Prostate gland (tissue), 2 donors: ENCODE data around the gene RTN4R. TPM values are rescaled to one million over a fixed set of nuclear protein-coding genes. Genes with fewer than 3 reads are reported as not detected.

ENCODE experiments used
- DNase-seq: peaks from one replicate; pipeline ENCODE4 v3.0.0-alpha.2; 2019; ENCODE audit warnings: low spot score
- H3K27ac ChIP-seq, 2 donors: fragments of 200-600 bp; sonication (generic); 2 replicates each; pipeline ENCODE4 v1.5.1; 2017 to 2019
- H3K27me3 ChIP-seq: fragments of 200-600 bp; sonication (generic); replicated peaks from 2 replicates; pipeline ENCODE4 v1.5.1; 2019; ENCODE audit not compliant: insufficient read depth
- H3K36me3 ChIP-seq, 2 donors: fragments of 200-600 bp; sonication (generic); 1 replicate in 1 of 2; 2 replicates in 1 of 2; pipeline versions ENCODE4 v1.5.1 to v1.8.1; 2017 to 2019
- H3K4me1 ChIP-seq: fragments of 200-600 bp; sonication (generic); replicated peaks from 2 replicates; pipeline ENCODE4 v1.5.1; 2019
- H3K4me3 ChIP-seq, 2 donors: fragments of 200-600 bp; sonication (generic); 2 replicates each; pipeline ENCODE4 v1.5.1; 2017 to 2019
- H3K9me3 ChIP-seq: fragments of 200-600 bp; sonication (generic); 2 replicates; pipeline ENCODE4 v1.5.1; 2017
- POLR2A ChIP-seq: fragments of 450-650 bp; IDR thresholded peaks from one replicate; pipeline ENCODE4 v1.6.1; 2016; ENCODE audit warnings: antibody characterized with exemption, mild to moderate bottlenecking
- POLR2AphosphoS5 ChIP-seq: sonication (generic); formaldehyde crosslinking; IDR thresholded peaks from one replicate; pipeline ENCODE4 v1.6.1; 2017; ENCODE audit warnings: antibody characterized with exemption
- whole genome bisulfite sequencing: methylation state at CpG from one replicate; pipeline ENCODE4 v1.1.5; 2018; 5-methylcytosine and 5-hydroxymethylcytosine counted together
- intact Hi-C: fragments of 100-400 bp; cut with DNase I; formaldehyde crosslinking; loops from one replicate; pipeline ENCODE4 v1.14.2; 2022
- microRNA counts, 2 donors: library from miRNA; unstranded; fragments of <30 nt; microRNA quantifications; one replicate each; lab custom pipeline; 2016 to 2017
- microRNA-seq: library from miRNA; unstranded; fragments of <30 nt; microRNA quantifications from one replicate; pipeline ENCODE4, GENCODE V29; 2016
- small RNA-seq, 2 donors: library from RNA; depleted of rRNA; stranded (forward); fragments of <200 nt; gene quantifications; one replicate each; pipeline ENCODE3, GENCODE V24; 2016
- total RNA-seq, 2 donors: library from RNA; depleted of rRNA; stranded (reverse); fragments of >200 nt; gene quantifications; one replicate each; pipeline ENCODE4 v1.1.0, GENCODE V29; 2016
- TF ChIP-seq, protein P1 (sequence below), 4 experiments: fragments of 200-600 bp in 2 of 4; fragments of 450-650 bp in 2 of 4; sonication (generic) in 2 of 4; IDR thresholded peaks; 1 replicate in 3 of 4; 2 replicates in 1 of 4; pipeline ENCODE4 v1.5.1; 2016 to 2019; ENCODE audit warnings: antibody characterized with exemption in 4 of 4, mild to moderate bottlenecking in 2 of 4, moderate library complexity in 2 of 4

RTN4R gene
- total RNA-seq, 2 donors from 2014 or later, result 4.4 to 6.0 TPM

DNA sequence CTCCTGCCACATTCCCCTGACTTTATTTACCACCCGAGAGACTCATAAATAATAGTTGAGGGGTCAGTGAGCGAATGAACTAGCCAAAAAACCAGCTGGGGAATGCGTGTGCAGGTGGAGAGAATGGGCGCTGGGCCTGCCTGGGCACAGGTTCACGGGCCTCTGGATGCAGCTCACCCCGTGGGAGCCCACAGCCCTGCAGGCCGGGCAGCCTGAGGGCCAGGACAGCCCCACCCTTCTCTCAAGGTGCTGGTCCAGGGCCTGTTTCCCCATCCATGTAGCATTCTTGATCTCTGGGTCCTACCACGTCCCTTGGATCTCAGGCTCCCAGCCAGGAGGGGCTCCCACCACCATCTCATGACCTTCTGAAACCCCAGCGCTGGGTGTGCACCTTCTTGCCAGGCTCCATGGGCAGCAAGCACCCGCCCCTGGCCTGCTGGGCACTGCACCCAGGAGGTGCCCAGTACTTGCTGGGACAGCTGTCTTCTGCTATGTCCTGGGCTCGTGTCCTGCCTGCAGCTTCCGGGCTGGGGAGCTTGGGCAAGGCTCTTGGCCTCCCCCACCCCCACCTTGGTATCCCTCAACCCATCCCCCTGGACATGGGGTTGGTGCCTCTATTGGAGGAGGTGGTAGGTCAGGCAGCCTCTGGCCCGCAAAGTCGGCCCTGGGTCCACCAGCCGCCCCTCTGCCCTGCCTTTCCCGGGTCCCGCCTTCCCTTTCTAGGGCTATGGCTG is 74.2 kb downstream of the RTN4R start:
- no peak for DNase-seq
- Histone ChIP-seq H3K36me3 (no peaks in the 10 kb centered on the region), H3K27me3 (no peaks in the 10 kb centered on the region), H3K9me3 (no peaks in the 10 kb centered on the region), H3K4me3 (no peak overlapping the region), H3K27ac (no peak overlapping the region), H3K4me1 (peaks cover 5% of the 10 kb centered on the region)
- 68% methylated on average over 14 of the region's 17 CpGs for WGBS
- intact Hi-C loops, result no loop called here
- TF ChIP-seq, protein P1, sequence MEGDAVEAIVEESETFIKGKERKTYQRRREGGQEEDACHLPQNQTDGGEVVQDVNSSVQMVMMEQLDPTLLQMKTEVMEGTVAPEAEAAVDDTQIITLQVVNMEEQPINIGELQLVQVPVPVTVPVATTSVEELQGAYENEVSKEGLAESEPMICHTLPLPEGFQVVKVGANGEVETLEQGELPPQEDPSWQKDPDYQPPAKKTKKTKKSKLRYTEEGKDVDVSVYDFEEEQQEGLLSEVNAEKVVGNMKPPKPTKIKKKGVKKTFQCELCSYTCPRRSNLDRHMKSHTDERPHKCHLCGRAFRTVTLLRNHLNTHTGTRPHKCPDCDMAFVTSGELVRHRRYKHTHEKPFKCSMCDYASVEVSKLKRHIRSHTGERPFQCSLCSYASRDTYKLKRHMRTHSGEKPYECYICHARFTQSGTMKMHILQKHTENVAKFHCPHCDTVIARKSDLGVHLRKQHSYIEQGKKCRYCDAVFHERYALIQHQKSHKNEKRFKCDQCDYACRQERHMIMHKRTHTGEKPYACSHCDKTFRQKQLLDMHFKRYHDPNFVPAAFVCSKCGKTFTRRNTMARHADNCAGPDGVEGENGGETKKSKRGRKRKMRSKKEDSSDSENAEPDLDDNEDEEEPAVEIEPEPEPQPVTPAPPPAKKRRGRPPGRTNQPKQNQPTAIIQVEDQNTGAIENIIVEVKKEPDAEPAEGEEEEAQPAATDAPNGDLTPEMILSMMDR (IDR thresholded peaks at IDR 0.05), result no peak
- TF ChIP-seq POLR2AphosphoS5 (no peak), POLR2A (no peak)

DNA sequence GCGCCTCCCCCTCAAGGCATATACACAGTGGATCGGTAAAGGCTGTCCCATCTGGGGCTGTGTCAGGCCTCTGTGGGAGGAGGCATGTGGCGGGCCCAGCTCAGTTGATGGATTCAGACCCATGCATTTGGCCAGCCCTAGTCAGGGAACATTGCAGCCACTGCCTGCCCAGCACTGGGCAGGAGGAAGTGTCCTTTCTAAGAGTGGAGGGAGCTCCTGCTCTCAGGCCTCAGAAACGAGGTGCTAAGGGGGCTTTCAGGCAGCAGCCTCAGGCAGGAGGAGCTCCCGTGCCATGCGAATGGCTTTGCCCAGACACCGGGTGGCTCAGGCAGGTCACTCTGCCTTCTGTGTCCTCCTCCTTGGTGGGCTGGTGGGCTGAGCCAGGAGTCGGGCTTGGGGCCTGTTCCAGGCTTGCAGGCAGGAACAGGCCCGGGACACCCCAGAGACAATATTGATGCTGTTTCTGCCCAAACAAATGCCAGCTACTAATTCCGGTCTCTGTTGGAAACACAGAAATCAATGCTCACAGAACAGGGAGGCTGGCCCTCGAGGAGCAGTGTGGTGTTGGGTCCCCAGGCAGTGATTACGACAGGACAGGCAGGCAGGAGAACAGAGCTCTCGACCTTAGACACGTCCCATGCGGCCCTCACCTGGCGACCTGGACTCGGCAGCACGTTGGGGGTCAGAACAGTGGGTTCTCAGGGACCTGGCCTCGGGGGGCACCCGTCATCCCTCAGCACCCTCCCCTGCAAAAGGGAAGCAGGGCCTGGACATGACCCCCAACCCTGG is 75.0 kb downstream of the RTN4R start:
- no peaks in the 10 kb centered on the region for H3K36me3 ChIP-seq
- H3K27ac ChIP-seq, result no peak overlapping the region
- no peak overlapping the region for H3K4me3 ChIP-seq
- no peaks in the 10 kb centered on the region for H3K9me3 ChIP-seq
- TF ChIP-seq, protein P1 (IDR thresholded peaks at IDR 0.05), result no peak
- TF ChIP-seq POLR2AphosphoS5, result no peak
- TF ChIP-seq POLR2A, result no peak
- 60% methylated on average over 20 of the region's 20 CpGs for WGBS
- intact Hi-C loops, result no loop called here
- no peak for DNase-seq
- no peaks in the 10 kb centered on the region for H3K27me3 ChIP-seq
- H3K4me1 ChIP-seq, result no peaks in the 10 kb centered on the region

DNA sequence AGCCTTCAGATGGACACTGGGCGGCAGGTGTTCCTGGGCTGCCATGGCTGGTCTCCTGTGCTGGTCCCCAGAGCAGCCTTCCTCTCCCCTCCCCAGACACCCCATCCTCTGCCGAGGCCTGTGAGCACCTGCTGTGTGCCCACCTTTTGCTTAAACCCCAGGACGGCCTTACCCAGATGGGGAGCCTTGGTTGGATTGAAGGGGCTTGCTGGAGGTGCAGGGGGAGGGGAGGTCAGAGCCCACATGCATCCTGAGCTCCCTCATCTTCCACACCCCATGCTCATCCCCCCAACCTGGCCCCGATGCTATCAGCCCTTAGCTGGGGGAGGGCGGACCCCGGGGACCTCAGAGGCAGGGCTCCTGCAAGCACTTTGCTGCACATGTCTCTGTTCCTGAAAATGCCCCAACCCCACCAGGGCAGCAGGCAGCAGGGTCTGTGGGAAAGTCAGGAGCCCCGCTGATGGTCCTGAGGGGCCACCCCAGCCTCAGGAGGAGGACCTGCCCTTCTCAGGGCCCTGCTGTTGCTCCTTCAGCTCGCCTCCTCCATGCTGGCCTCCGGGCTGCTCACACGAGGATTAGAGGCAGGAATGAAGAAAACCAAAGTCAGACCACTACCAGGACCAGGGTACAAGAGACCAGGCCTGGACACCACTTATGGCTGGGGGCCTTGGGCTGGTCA is 75.7 kb downstream of the RTN4R start:
- TF ChIP-seq, protein P1 (IDR thresholded peaks at IDR 0.05), result no peak
- TF ChIP-seq POLR2A, result no peak
- TF ChIP-seq POLR2AphosphoS5, result no peak
- intact Hi-C loops, result no loop called here
- DNase-seq, result no peak
- Histone ChIP-seq H3K9me3 (no peaks in the 10 kb centered on the region), H3K36me3 (no peaks in the 10 kb centered on the region), H3K4me1 (no peaks in the 10 kb centered on the region), H3K27ac (no peak overlapping the region), H3K27me3 (no peaks in the 10 kb centered on the region), H3K4me3 (no peak overlapping the region)
- 91% methylated on average over 10 of the region's 10 CpGs for WGBS

GRCh38 chr22:20191803-20192202 is 76.3 kb downstream of the RTN4R start:
- no peaks in the 10 kb centered on the region for H3K9me3 ChIP-seq
- no peak overlapping the region for H3K27ac ChIP-seq
- TF ChIP-seq POLR2A, result no peak
- no peak for TF ChIP-seq POLR2AphosphoS5
- TF ChIP-seq, protein P1 (IDR thresholded peaks at IDR 0.05), result no peak
- no peak overlapping the region for H3K4me3 ChIP-seq
- no peaks in the 10 kb centered on the region for H3K4me1 ChIP-seq
- 84% methylated on average over 8 of the region's 8 CpGs for WGBS
- no peaks in the 10 kb centered on the region for H3K36me3 ChIP-seq
- intact Hi-C loops, result no loop called here
- no peaks in the 10 kb centered on the region for H3K27me3 ChIP-seq
- no peak for DNase-seq

MicroRNAs encoded within 50 kb of the gene (microRNA counts, 767-probe panel; counts per million panel counts)
- 431 to 1,408 counts per million in 2 donors for microRNA hsa-miR-1286 (lab: Ali Mortazavi, UCI)

Small RNAs within 50 kb of the gene (microRNA-seq; reads per million reads assigned to microRNA genes)
- not detected for gene MIR1286

Small RNAs within 50 kb of the gene (small RNA-seq; reads per million reads assigned to genes)
- gene MIR1286, result 0 reads per million in 2 donors

Other genes with a start within 250 kb of the RTN4R start
- gene TANGO2, start 247.2 kb downstream of the RTN4R start, total RNA-seq, result 10 to 100 TPM; 34.3 to 40.1 TPM
- gene DGCR8, start 188.1 kb downstream of the RTN4R start, total RNA-seq, result 10 to 100 TPM; 20.9 to 47.6 TPM
- 100 to 1,000 TPM; 108 to 204 TPM for gene RANBP1, start 152.2 kb downstream of the RTN4R start, total RNA-seq
- 100 to 1,000 TPM in 1 of 2 donors, 10 to 100 TPM in 1; 65.8 to 123 TPM for gene TRMT2A, start 151.1 kb downstream of the RTN4R start, total RNA-seq
- gene ZDHHC8, start 136.5 kb downstream of the RTN4R start, total RNA-seq, result 10 to 100 TPM; 14.1 to 36.6 TPM
- 1 to 10 TPM in 1 of 2 donors, not detected in 1; 1.2 TPM for gene CCDC188, start 117.3 kb downstream of the RTN4R start, total RNA-seq
- 100 to 1,000 TPM; 101 to 109 TPM for gene DGCR6L, start 51.7 kb upstream of the RTN4R start, total RNA-seq
- gene ZNF74, start 125.8 kb upstream of the RTN4R start, total RNA-seq, result 10 to 100 TPM; 17.0 to 41.6 TPM
- gene SCARF2, start 169.5 kb upstream of the RTN4R start, total RNA-seq, result 10 to 100 TPM; 12.8 to 28.6 TPM
- gene KLHL22, start 227.5 kb upstream of the RTN4R start, total RNA-seq, result 10 to 100 TPM; 45.1 to 51.3 TPM
- 10 to 100 TPM; 43.2 to 87.1 TPM for gene MED15, start 239.3 kb upstream of the RTN4R start, total RNA-seq